ENCODE measurements around the gene EHMT1. TPM values are rescaled to one million over a fixed set of nuclear protein-coding genes. Genes with fewer than 3 reads are reported as not detected.

The EHMT1 gene
- total and polyA plus RNA-seq, 2 of the 13 experiments (the other 11 are each of a cell fraction or from before 2014, with no cell fraction given), result 23.0 to 27.1 TPM

GRCh38 chr9:137733429-137733828 lies 114.6 kb downstream of the EHMT1 start (continued):
- TF ChIP-seq THAP9 (CRISPR knock-in tag; IDR thresholded peaks at IDR 0.05; ENCODE audit: borderline replicate concordance), result no peak
- TF ChIP-seq MAZ (IDR thresholded peaks at IDR 0.05; ENCODE audit: borderline replicate concordance, low read depth, low read length), result no peak
- TF ChIP-seq MAZ (CRISPR knock-in tag; IDR thresholded peaks at IDR 0.05; ENCODE audit: low read depth), result no peak
- TF ChIP-seq ZNF510 (CRISPR knock-in tag; IDR thresholded peaks at IDR 0.05; ENCODE audit: low read depth), result no peak
- TF ChIP-seq ZNF383 (CRISPR knock-in tag; IDR thresholded peaks at IDR 0.05; ENCODE audit: borderline replicate concordance), result no peak
- TF ChIP-seq ZBTB20 (CRISPR knock-in tag; IDR thresholded peaks at IDR 0.05; ENCODE audit: borderline replicate concordance, low read depth), result no peak
- peak in 1 of 2 experiments; percentile 29; a peak in 1 of 4 replicates for TF ChIP-seq EP300 (IDR thresholded peaks at IDR 0.05; ENCODE audit: low read depth in 2 of 2, low read length in 2 of 2)
- no peak for TF ChIP-seq EP300 (CRISPR knock-in tag; IDR thresholded peaks at IDR 0.05; ENCODE audit: borderline replicate concordance)
- TF ChIP-seq SALL1 (CRISPR knock-in tag; IDR thresholded peaks at IDR 0.05), result peak; percentile 27; the same call in 1 of the 2 replicates
- TF ChIP-seq ZNF7 (CRISPR knock-in tag; IDR thresholded peaks at IDR 0.05), result no peak
- TF ChIP-seq ZNF660 (CRISPR knock-in tag; IDR thresholded peaks at IDR 0.05; ENCODE audit: borderline replicate concordance, low read depth), result no peak
- TF ChIP-seq GABPA (IDR thresholded peaks at IDR 0.05; ENCODE audit: low read depth, low read length), result no peak
- peak; percentile 20; the same call in 1 of the 2 replicates for TF ChIP-seq GABPA (CRISPR knock-in tag; IDR thresholded peaks at IDR 0.05; ENCODE audit: low read depth)
- no peak for TF ChIP-seq HNRNPK (IDR thresholded peaks at IDR 0.05; ENCODE audit: low read depth, low read length, poor library complexity, severe bottlenecking)
- TF ChIP-seq ZNF34 (CRISPR knock-in tag; IDR thresholded peaks at IDR 0.05; ENCODE audit: borderline replicate concordance), result no peak

Measured in HepG2 (cell line).